Measurements from ENCODE around the gene DHRSX.
"Not testable (repeated sequence)": the region's sequence is repeated elsewhere in the genome, so short reads cannot be mapped to it uniquely, and the experiment has no call there.

The DHRSX gene, protein sequence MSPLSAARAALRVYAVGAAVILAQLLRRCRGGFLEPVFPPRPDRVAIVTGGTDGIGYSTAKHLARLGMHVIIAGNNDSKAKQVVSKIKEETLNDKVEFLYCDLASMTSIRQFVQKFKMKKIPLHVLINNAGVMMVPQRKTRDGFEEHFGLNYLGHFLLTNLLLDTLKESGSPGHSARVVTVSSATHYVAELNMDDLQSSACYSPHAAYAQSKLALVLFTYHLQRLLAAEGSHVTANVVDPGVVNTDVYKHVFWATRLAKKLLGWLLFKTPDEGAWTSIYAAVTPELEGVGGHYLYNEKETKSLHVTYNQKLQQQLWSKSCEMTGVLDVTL
- 6.5 to 12.4 reads per million in 2 donors for total RNA-seq

DNA sequence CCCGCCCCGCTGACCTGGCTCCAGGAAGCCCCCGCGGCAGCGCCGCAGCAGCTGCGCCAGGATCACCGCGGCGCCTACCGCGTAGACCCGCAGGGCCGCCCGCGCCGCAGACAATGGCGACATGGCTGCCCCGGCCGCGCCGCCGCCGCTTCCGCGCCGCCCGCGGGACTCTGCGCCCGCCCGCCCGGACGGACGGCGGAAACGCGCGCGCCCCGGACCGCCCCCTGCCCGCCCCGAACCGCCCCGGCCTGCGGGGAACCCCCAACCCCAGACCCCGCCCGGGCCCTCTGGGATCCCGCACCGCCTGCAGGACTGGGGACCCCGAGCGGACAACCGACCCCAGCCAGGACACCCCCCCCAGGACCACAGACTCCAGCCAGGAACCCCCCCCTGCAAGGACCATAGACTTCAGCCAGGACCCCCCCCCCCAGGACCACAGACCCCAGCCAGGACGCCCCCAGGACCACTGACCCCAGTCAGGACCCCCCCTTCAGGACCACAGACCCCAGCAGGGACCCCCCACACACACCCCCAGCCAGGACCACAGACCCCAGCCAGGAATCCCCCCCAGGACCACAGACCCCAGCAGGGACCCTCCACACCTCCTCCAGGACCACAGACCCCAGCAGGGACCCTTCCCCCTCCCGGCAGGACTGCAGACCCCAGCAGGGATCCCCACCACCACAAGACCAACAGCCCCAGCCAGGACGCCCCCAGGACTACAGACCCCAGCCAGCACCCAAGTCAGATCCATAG, at the start of gene DHRSX, which contains the start of gene ZBED1:
Gene DHRSX (minus strand): TSS at position 174 of the 756 bp plus-strand sequence. CDS start 51 bp downstream, at position 123.
Gene ZBED1 (minus strand): TSS at position 174 of the 756 bp plus-strand sequence. CDS start 10,257 bp downstream, outside the sequence.
- DNase-seq: no peak

DNA sequence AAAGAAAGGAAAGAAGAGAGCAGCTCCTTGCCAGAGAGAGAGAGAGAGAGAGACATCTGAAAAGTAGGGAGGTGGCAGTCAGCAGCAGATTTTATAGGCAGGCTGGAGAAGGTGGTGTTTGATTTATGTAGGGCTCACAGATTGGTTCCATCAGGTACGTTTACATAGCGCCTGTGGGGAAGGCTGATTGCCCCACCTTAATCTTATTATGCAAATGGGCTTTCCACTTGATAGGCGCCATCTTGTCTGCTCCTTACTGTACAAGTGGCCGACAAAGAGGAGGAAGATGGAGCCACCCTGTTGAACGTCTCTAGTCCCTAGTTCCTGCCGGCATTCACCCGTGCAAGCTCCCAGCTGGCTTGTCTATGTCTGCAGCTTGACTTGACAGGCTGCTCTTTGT, 49.1 kb upstream of the DHRSX start:
- DNase-seq: no peak

DNA sequence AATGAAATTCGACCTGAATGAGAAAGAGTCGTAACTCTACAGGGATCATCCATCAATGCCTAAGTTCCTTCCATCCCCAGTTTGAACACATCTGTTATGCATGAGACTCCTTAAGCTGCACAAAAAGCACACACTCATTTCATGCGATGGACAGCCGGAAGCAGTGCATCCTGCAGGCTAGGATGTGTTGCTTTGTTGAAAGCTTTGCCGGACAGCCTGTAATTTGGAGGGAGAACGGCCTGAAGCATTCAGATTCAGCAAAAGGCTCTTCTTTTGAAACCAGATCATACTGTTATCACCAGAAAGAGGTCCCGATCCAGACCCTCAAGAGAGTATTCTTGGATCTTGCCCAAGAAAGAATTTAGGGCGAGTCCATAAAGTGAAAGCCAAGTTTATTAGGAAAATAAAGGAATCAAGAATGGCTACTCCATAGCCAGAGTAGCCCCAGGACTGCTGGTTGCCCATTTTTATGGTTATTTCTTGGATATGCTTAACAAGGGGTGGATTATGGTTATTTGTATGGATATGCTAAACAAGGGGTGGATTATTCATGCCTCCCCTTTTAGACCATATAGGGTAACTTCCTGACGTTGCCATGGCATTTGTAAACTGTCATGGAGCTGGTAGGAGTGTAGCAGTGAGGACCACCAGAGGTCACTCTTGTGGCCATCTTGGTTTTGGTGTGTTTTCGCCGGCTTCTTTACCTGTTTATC, 48.1 kb upstream of the DHRSX start:
- no peak for DNase-seq

DNA sequence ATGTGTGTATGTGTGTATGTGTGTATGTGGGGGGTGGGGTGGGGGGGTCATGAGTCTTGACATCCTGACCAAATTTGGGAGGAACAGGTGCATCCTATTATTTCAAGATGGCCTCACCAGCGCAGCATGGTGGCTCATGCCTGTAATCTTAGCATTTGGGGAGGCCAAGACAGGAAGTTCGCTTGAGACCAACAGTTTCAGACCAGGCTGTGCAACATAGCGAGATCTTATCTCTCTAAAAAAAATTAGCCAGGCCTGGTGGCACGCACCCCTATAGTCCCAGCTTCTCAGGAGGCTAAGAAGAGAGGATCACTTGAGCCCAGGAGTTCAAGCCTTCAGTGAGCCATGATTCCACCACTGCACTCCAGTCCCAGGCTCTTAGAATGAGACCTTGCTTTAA, 47.0 kb upstream of the DHRSX start:
- no peak for DNase-seq

DNA sequence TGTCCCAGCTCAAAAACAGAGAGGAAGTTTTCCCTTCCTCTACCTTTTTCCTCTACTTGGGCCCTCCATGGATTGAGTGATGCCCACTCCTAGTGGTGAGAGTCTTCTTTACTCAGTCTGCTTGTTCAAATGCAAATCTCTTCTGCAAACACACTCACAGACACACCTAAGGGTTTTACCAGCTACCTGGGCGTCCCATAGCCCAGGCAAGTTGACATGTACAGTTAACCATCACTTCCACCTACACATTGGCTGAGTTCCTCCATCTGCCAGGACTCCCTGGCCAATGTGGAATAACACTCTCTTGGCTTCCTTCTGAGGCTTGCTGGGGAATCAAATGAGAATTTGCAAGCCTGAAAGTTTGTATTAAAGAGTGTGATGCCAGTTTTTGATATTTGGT, 45.7 kb upstream of the DHRSX start:
- no peak for DNase-seq

DNA sequence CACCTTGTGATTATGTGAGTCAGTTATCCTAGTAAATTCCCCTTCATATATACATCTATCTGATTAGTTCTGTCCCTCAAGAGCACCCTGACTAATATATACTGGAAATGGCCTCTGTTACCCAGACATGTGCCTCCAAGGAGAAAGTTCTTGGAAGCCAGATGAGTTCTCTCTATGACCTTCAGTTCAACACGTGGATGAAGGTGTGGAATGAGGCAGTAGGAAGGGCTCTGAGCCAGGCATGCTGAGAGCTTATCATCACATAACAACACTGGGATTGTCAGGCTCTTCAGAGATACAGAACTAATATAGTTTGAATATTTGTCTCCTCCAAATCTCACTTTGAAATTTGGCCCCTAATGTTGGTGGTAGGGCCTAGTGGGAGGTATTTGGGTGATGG, 44.4 kb upstream of the DHRSX start:
- DNase-seq: no peak

DNA sequence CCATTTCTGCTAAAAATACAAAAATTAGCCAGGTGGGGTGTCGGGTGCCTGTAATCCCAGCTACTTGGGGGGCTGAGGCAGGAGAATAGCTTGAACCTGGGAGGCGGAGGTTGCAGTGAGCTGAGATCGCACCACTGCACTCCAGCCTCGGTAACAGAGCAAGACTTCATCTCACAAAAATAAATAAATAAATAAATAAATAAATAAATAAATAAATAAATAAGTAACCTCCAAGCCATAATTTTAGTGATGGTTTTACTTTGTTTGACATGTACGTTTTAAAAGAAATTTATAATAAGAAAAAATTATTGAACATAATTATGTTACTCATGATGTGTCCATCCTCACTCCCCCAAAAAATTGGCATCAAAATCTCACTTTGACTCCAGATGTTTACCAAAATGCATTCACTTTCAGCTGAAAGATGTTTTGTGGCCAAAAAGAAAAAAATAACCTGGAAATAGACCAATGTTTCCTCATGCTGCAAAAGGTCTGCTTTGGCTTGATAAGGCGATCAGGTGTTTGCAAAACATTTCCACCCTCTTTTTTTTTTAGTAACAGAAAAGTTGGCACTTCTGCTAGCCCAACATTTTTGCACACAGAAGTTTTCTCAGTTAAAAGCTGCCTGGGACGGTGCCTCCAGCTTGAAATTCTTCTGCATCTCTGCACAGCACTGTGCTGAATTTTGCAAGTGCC, 42.2 kb upstream of the DHRSX start:
- no peak for DNase-seq

DNA sequence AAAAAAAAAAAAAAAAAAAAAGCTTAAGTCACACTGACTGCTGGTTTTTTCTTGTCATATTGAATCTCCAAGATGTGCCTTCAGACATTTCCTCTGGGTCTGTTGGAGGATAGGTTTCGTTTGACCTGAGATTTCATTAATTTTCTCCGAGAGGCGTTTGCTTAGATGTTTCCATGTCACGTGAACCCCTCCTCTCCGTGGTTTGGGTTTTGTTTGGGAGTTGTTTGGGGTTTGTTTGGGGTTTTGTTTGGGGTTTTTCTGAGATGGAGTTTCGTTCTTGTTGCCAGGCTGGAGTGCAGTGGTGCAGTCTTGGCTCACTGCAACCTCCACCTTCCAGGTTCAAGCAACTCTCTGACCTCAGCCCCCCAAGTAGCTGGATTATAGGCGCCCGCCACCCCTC, 40.8 kb upstream of the DHRSX start:
- no peak for DNase-seq

DNA sequence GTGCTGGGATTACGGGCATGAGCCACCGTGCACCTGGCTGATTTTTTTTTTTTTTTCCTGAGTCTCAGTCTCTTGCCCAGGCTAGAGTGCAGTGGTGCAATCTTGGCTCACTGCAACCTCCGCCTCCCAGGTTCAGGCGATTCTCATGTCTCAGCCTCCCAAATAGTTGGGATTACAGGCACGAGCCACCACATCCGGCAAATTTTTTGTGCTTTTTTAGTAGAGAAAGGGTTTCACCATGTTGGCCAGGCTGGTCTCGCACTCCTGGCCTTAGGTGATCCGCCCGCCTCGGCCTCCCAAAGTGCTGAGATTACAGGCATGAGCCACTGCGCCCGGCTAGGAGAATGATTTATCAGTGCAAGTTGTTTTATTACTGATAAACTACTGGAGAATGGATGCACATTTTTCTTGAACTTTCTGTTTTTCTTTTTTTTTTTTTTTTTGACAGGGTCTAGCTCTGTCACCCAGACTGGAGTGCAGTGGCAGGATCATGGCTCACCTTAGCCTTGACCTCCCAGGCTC, 39.7 kb upstream of the DHRSX start:
- no peak for DNase-seq

DNA sequence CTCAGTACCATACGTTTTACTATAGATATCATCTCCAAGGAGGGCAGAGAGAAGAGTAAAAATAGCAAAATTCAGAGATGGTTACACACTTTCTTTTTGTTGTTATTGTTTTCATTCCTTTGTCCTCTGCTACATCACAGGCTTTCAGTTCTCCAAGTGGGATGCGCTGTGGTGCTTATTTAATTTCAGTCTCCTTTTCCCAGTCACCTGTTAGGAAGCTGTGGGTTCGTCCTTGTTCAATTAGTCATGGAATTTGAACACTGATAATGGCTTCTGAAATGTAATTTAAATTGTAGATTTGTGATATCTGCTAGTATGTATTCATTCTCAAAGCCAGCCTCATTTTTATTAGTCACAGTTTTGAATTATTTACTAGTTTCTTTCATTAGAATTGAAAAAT, 38.8 kb upstream of the DHRSX start:
- no peak for DNase-seq

DNA sequence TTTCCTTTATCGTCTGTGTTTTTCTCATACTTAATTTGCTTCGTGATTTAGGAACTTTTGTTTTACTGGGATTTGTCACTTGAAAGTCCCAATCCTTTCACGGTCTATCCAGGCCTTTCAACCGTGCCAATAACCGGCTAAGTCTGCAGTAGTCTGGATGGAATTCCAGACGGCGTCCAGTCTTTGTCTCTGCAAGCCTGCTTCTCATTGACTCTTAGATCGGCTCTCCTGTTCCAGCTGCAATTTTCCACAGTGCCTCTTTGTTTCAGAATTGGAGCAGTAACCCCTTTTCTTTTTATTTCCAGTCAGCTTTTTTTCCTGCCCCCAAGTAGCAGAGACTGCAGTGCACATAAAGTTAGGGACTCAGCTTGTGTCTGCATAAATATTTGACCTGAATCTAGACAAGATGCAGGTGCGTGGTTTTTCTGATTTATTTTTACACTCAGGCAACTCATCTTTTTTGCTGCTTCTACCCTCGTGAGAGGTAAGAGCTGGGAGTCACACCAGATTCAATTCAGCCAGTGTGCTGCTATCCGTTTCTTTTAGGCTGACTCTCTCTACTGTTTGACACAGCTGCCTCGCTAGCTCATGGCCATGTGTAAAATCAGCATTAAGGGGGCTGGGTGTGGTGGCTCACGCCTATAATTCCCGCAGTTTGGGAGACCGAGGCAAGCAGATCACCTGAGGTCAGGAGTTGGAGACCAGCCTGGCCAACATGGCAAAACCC, 37.4 kb upstream of the DHRSX start:
- DNase-seq: no peak

DNA sequence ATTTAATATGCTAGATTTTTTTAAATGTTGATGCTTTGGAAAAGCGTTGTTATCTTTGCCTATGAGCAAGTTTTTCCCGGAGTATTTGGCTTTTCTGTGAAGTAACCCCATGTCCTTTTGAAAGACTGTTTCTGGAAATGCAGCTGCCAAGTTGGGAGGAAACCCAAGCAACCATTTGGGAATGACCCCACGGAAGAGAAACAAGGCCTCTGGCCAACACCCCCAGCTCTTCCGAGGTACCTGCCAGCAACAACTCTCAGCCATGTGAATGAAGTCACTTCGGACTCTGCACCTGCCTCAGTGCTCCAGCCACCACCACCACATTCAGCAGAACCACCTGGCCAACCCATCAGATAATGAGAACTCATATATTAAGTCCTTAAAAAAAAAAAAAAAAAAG, 36.2 kb upstream of the DHRSX start:
- DNase-seq: no peak

DNA sequence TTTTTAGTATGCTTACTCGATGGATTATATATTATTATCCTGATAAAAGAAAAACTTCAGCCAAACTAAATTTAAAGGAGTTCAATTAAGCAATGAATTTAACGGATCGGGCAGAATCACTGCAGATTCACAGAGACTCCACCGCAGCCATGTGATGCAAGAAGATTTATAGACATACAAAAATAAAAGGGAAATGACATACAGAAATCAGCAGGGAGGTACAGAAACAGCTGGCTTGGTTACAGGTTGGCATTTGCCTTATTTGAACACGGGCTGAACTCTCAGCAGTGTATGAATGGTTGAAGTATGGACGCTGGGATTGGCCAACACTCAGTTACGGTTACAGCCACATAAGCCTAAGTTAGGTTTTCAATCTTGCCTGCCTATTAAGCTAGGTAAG, 35.4 kb upstream of the DHRSX start:
- DNase-seq: no peak

DNA sequence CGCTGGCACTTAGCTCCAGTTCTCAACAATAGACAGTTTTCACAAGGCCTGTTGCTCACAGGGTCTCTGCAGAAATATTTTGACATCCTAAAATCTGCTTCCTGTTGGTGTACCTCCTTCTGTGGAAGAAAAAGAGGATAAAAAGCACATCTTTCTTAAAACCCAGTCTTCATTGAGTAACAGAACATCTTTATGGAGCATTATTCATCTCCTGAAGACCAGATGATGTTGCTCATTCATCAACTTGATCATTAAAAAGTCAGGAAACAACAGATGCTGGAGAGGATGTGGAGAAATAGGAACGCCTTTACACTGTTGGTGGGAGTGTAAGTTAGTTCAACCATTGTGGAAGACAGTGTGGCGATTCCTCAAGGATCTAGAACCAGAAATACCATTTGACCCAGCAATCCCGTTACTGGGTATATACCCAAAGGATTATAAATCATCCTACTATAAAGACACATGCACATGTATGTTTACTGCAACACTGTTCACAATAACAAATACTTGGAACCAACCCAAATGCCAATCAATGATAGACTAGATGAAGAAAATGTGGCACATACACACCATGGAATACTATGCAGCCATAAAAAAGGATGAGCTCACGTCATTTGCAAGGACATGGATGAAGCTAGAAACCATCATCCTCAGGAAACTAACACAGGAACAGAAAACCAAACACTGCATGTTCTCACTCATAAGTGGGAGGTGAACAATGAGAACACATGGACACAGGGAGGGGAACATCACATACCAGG, 33.7 kb upstream of the DHRSX start:
- DNase-seq: not testable (repeated sequence)

DNA sequence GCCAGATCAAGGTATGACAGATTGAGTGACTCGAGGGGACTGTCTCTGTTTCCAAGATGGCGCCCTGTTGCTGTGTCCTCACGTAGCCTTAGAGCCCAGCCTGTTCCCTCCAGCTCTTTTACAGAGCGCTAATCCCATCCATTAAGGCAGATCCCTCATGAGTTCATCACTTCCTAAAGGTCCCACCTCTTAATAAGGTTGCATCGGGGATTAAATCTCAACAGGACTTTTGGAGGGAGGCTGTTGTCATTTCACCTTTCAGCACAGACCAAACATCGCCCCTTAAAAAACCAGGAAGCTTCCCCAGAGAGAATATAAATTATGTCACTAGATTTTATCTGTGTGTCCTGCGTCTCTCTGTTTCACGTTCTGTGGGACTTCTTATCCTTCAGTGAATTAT, 32.6 kb upstream of the DHRSX start:
- no peak for DNase-seq

DNA sequence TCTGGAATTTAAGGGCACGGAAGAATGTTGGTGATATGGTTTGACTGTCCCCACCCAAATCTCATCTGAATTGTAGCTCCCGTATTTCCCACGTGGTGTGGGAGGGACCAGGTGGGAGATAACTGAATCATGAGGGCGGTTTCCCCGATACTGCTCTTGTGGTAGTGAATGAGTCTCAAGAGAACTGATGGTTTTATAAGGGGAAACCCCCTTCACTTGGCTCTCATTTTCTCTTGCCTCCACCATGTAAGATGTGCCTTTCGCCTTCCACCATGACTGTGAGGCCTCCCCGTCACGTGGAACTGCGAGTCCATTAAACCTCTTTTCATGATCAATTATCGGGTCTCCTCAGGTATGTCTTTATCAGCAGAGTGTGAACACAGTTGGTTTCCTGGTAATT, 25.6 kb upstream of the DHRSX start:
- no peak for DNase-seq

DNA sequence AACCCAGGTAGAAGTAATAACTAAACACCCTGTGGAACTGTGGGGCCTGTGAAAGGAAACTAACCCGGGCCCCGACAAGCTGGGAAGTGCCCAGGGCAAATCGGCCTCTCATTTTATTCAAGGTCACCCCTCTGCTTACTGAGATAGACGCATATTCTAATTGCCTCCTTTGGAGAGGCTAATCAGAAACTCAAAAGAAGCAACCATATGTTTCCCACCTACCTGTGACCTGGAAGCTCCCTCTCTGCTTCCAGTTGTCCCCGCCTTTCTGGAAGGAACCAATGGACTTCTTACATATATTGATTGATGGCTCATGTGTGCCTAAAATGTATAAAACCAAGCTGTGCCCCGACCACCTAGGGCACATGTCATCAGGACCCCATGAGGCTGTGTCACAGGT, 23.1 kb upstream of the DHRSX start:
- DNase-seq: no peak

DNA sequence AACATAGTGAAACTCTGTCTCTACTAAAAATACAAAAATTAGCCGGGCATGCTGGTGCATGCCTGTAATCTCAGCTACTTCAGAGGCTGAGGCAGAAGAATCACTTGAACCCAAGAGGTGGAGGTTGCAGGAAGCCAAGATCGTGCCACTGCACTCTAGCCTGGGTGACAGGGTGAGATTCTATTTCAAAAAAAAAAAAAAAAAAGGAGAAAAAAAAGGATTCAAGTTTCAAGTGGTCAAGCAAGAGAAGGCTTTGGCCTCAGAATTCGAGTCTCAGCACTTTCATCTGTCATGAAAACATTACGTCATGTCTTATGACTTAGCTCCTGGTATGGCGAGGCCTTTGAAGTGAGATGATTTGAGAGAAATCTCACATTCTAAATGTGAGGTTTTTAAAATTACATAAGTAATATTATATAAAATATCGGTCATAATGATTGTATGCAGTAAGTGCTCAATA, 21.2 kb upstream of the DHRSX start:
- no peak for DNase-seq

DNA sequence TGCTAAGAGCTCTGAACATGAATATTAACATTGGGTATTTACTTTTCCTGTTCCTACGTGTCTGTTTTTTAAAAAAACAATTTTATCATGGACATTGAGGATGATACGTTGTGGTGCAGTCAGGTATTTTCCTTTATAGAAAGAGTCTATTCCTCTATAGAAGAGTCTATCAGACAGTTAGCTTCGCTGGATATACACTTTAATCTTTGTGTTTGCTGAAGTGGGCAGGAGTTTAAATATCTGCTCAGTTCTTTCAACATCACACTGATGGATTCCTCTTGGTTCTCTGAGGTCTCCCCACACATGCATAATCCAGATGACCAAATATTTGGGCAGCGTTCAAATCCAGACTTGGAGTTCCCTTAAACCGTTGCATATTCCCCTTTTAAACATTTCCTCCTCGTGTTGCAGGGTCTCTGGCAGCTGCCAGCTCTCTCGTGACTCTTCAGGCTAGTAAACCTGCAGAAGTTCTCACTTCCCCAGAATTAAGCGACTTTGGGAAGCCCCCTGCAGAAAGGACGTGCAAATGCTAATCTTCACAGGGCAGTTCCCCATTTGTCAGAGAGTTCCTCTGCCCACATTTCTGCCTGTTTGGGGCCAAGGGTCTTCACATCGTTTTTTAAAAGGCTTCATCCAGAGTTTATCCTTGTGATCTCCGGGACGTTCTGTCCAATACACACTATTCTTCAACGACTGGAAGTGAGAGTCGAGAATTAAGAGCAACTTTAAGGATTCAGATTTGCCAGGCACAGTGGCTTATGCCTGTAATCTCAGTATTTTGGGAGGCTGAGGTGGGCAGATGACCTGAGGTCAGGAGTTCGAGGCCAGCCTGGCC, 20.5 kb upstream of the DHRSX start:
- DNase-seq: no peak

DNA sequence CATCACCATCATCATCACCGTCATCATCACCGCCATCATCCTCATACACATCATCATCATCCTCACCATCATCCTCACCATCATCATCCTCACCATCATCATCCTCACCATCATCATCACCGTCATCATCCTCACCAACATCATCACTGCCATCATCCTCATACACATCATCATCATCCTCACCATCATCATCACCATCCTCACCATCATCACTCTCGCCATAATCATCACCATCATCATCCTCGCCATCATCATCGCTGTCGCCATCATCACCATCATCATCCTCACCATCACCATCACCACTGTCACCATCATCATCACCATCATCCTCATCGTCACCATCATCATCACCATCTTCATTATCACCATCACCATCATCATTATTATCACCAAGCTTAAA, 19.8 kb upstream of the DHRSX start:
- no peak for DNase-seq

All from T-helper 9 cell (primary cell).